ENCODE data around the gene RHBDD1.
"Not testable (repeated sequence)": the region's sequence is repeated elsewhere in the genome, so short reads cannot be mapped to it uniquely, and the experiment has no call there.

The RHBDD1 gene

DNA sequence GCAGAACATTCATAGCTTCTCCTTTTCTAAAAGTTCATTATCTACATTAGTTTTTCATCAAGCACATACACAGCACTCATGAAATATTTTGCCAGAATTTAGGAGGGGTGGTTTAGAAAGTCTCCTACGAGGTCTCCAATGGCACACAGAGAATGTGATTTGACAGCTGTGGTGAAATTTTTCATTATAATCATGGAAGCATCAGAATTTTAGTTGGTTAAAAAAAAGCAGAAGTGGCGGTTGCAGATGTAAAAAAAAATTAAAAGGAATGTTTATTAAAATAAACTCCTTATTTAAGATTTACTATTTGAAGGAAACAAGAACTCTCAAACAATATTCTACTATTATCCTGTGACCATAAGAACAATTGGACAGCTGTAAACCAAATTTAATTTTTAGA, 10.8 kb upstream of the RHBDD1 start:
- no peak overlapping the region for H3K4me3 ChIP-seq (ENCODE audit: low read depth, low read length)
- DNase-seq (ENCODE audit: low read depth), result no peak
- no peak for TF ChIP-seq CTCF (IDR thresholded peaks at IDR 0.05; ENCODE audit: control insufficient read depth, extremely low read depth, insufficient read depth)

GRCh38 chr2:226828191-226828590, 7.7 kb upstream of the RHBDD1 start:
- H3K4me3 ChIP-seq (ENCODE audit: low read depth, low read length), result no peak overlapping the region
- TF ChIP-seq CTCF (IDR thresholded peaks at IDR 0.05; ENCODE audit: control insufficient read depth, extremely low read depth, insufficient read depth), result no peak
- no peak for DNase-seq (ENCODE audit: low read depth)

DNA sequence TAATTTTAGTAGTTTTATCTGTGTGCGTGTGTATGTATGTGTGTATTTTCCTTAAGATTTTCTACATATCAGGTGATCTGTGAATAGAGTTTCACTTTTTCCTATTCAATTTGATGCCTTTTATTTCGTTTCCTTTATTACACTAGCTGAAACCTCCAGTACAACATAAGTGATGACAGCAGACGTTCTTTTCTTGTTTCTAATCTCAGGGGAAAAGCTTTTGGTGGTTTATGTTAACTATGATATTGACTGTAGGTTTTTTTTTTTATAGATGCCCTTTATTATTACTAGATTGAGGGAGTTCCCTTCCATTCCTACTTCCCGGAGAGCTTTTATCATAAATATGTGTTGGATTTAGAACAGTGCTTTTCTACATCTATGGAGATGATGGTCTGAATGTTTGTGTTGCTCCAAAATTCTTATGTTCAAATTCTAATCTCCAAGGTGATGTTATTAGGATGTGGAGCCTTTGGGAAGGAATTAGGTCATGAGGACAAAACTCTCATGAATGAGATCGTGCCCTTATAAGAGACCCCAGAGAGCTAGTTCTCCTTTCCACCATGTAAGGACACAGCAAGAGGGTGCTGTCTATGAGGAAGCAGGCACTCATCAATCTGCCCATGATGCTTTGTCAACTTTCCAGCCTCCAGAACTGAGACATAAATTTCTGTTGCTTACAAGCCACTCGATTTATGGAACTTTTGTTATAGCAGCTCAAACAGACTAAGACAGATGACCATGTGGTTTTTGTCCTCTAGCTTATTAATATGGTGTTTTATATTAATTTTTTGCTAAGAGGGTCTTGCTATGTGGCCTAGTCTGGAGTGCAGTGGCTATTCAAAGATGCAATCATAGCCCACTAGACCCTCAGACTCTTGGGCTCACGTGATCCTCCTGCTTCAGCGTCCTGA, 5.9 kb upstream of the RHBDD1 start:
- TF ChIP-seq CTCF (IDR thresholded peaks at IDR 0.05; ENCODE audit: control insufficient read depth, extremely low read depth, insufficient read depth), result no peak
- no peak overlapping the region for H3K4me3 ChIP-seq (ENCODE audit: low read depth, low read length)
- no peak for DNase-seq (ENCODE audit: low read depth)

GRCh38 chr2:226831266-226831665, 4.6 kb upstream of the RHBDD1 start:
- TF ChIP-seq CTCF (IDR thresholded peaks at IDR 0.05; ENCODE audit: control insufficient read depth, extremely low read depth, insufficient read depth), result no peak
- no peak for DNase-seq (ENCODE audit: low read depth)
- no peak overlapping the region for H3K4me3 ChIP-seq (ENCODE audit: low read depth, low read length)

GRCh38 chr2:226832061-226832460, 3.8 kb upstream of the RHBDD1 start:
- H3K4me3 ChIP-seq (ENCODE audit: low read depth, low read length), result no peak overlapping the region
- DNase-seq (ENCODE audit: low read depth), result no peak
- TF ChIP-seq CTCF (IDR thresholded peaks at IDR 0.05; ENCODE audit: control insufficient read depth, extremely low read depth, insufficient read depth), result no peak

DNA sequence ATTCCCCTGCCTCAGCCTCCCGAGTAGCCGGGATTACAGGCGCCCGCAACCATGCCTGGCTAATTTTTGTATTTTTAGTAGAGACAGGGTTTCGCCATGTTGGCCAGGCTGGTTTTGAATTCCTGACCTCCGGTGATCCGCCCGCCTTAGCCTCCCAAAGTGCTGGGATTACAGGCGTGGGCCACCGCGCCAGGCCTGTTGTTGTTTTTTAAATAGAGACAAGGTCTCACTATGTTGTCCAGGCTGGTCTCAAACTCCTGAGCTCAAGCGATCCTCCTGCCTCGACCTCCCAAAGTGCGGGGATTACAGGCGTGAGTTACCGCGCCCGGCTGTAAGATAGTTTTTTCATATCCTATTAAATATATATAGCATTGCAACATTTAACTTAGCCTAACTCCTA, 974 bp upstream of the RHBDD1 start:
- DNase-seq (ENCODE audit: low read depth), result not testable (repeated sequence)
- H3K4me3 ChIP-seq (ENCODE audit: low read depth, low read length), result peak overlapping the region; percentile 59

DNA sequence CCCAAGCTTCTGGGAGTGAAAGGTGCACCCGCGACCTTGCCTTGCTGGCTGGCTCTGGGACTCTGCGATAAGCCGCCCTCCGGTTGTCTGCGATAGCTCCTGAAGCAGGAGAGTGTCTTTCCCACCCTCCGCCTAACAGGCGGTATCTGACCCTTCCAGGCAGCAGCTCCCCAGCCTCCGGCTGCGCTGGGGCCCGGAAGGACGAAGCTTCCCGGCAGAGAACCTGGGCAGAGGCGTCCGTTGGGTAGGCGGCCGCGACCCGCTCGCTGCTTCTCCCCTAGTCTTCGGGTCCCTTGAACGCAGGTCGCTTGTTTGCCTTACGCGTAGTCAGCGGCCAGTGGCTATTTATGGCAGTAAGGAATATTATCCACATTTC, 446 bp upstream of the RHBDD1 start:
- H3K4me3 ChIP-seq (ENCODE audit: low read depth, low read length), result peak overlapping the region; percentile 59
- no peak for DNase-seq (ENCODE audit: low read depth)
- TF ChIP-seq CTCF (IDR thresholded peaks at IDR 0.05; ENCODE audit: control insufficient read depth, extremely low read depth, insufficient read depth), result no peak

Measured in LNCaP clone FGC (cell line).